SK-N-SH (cell line): Measurements from ENCODE around the gene SACM1L. TPM values are rescaled to one million over a fixed set of nuclear protein-coding genes. Genes with fewer than 3 reads are reported as not detected.

ENCODE experiments used
- CTCF ChIA-PET: fragments of 300-600, 350-600 bp; formaldehyde crosslinking; extraction: SDS; loops from one replicate; lab custom pipeline; 2021; lab: Yijun Ruan, JAX
- POLR2A ChIA-PET: fragments of 350-600 bp; sonication (Branson Sonifier 250); formaldehyde crosslinking; extraction: SDS; loops from one replicate; lab custom pipeline; 2020; ENCODE audit warnings: antibody characterized with exemption, inconsistent platforms; lab: Yijun Ruan, JAX
- DNase-seq: peaks from one replicate; pipeline ENCODE4 v3.0.0; 2012
- H2AFZ ChIP-seq: fragments of 200-600 bp; sonication (generic); 2 replicates; pipeline ENCODE4 v1.8.1; 2016; ENCODE audit warnings: antibody characterized with exemption, mild to moderate bottlenecking, low read depth
- H3F3A ChIP-seq: fragments of 200-600 bp; sonication (generic); replicated peaks from 2 replicates; pipeline ENCODE3; 2016; ENCODE audit warnings: antibody characterized with exemption, mild to moderate bottlenecking; ENCODE audit not compliant: insufficient read depth
- H3K27ac ChIP-seq, 2 experiments: fragments of 200-500 bp in 1 of 2; fragments of 200-600 bp in 1 of 2; sonication (Bioruptor generic) in 1 of 2; sonication (generic), shearing (Covaris generic) in 1 of 2; 2 replicates each; pipeline versions ENCODE4 v1.5.1 to v1.6.1; 2014 to 2016; ENCODE audit warnings: low read depth in 2 of 2, inconsistent platforms in 1 of 2, low read length in 1 of 2, mild to moderate bottlenecking in 1 of 2, mixed read lengths in 1 of 2
- H3K27me3 ChIP-seq: fragments of 200-600 bp; sonication (generic), shearing (Covaris generic); 2 replicates; pipeline ENCODE4 v1.6.1; 2016; ENCODE audit warnings: mixed run types; ENCODE audit not compliant: insufficient read depth
- H3K36me3 ChIP-seq, 2 experiments: fragments of 200-500 bp in 1 of 2; fragments of 200-600 bp in 1 of 2; sonication (Bioruptor generic) in 1 of 2; sonication (generic) in 1 of 2; replicated peaks in 1 of 2; 2 replicates each; pipeline versions ENCODE3 to v1.5.1; 2014 to 2016; ENCODE audit warnings: low read length in 1 of 2, mild to moderate bottlenecking in 1 of 2; ENCODE audit not compliant: insufficient read depth in 2 of 2, control insufficient read depth in 1 of 2
- H3K4me1 ChIP-seq, 2 experiments: fragments of 200-500 bp in 1 of 2; fragments of 200-600 bp in 1 of 2; sonication (Bioruptor generic) in 1 of 2; sonication (generic), shearing (Covaris generic) in 1 of 2; 2 replicates each; pipeline versions ENCODE4 v1.5.1 to v1.6.1; 2014 to 2016; ENCODE audit warnings: low read depth in 1 of 2, low read length in 1 of 2, mixed run types in 1 of 2; ENCODE audit not compliant: insufficient read depth in 2 of 2, control insufficient read depth in 1 of 2
- H3K4me2 ChIP-seq: fragments of 200-600 bp; sonication (generic), shearing (Covaris generic); 2 replicates; pipeline ENCODE4 v1.6.1; 2017; ENCODE audit warnings: mixed run types
- H3K4me3 ChIP-seq, 2 experiments: fragments of 200-500 bp in 1 of 2; fragments of 200-600 bp in 1 of 2; sonication (Bioruptor generic) in 1 of 2; sonication (generic), shearing (Covaris generic) in 1 of 2; 2 replicates each; pipeline versions ENCODE4 v1.5.1 to v1.8.1; 2014 to 2016; ENCODE audit warnings: low read depth in 2 of 2, inconsistent platforms in 1 of 2, low read length in 1 of 2, mild to moderate bottlenecking in 1 of 2, mixed read lengths in 1 of 2, moderate library complexity in 1 of 2
- H3K79me2 ChIP-seq: fragments of 200-600 bp; sonication (generic); 2 replicates; pipeline ENCODE4 v1.8.1; 2017; ENCODE audit warnings: mild to moderate bottlenecking; ENCODE audit not compliant: insufficient read depth
- H3K9ac ChIP-seq: fragments of 200-600 bp; sonication (generic); 2 replicates; pipeline ENCODE4 v1.6.1; 2017; ENCODE audit warnings: mixed run types
- H3K9me2 ChIP-seq: fragments of 200-600 bp; sonication (generic); 2 replicates; pipeline ENCODE4 v1.6.1; 2017; ENCODE audit warnings: mixed run types
- H3K9me3 ChIP-seq: fragments of 200-600 bp; sonication (generic); 2 replicates; pipeline ENCODE4 v1.6.1; 2017; ENCODE audit warnings: mixed run types, mild to moderate bottlenecking, moderate library complexity
- H4K20me1 ChIP-seq: fragments of 200-600 bp; sonication (generic); 2 replicates; pipeline ENCODE4 v1.6.1; 2017; ENCODE audit warnings: mild to moderate bottlenecking, mixed run types; ENCODE audit not compliant: insufficient read depth
- ELF1 ChIP-seq: IDR thresholded peaks from 2 replicates; pipeline ENCODE4 v1.4.0; 2012
- EP300 ChIP-seq, 2 experiments: IDR thresholded peaks; 2 replicates each; pipeline versions ENCODE4 v1.4.0 to v1.6.1; 2012; ENCODE audit warnings: borderline replicate concordance in 1 of 2, low read depth in 1 of 2, low read length in 1 of 2
- FOXM1 ChIP-seq: IDR thresholded peaks from 2 replicates; pipeline ENCODE4 v1.4.0; 2012; ENCODE audit warnings: low read depth, mild to moderate bottlenecking
- GABPA ChIP-seq: IDR thresholded peaks from 2 replicates; pipeline ENCODE4 v1.4.0; 2012; ENCODE audit warnings: low read depth, mild to moderate bottlenecking
- NRF1 ChIP-seq: IDR thresholded peaks from 2 replicates; pipeline ENCODE4 v1.6.1; 2012; ENCODE audit warnings: low read depth, mild to moderate bottlenecking, low read length
- POLR2AphosphoS5 ChIP-seq: IDR thresholded peaks from 2 replicates; pipeline ENCODE4 v1.6.1; 2012; ENCODE audit warnings: low read depth, low read length
- SIN3A ChIP-seq: IDR thresholded peaks from 2 replicates; pipeline ENCODE4 v1.6.1; 2012; ENCODE audit warnings: low read depth, mild to moderate bottlenecking, low read length, moderate library complexity, borderline replicate concordance
- TCF12 ChIP-seq: IDR thresholded peaks from 2 replicates; pipeline ENCODE4 v1.4.0; 2012
- WGBS: methylation state at CpG from one replicate; pipeline ENCODE4 v1.1.6; 2017; ENCODE audit warnings: low lambda C conversion rate; 5-methylcytosine and 5-hydroxymethylcytosine counted together
- polyA plus RNA-seq, 3 experiments: library from polyadenylated mRNA; depleted of rRNA; stranded (reverse); fragments of >200 nt; gene quantifications; 2 replicates each; pipeline ENCODE4 v1.2.3, GENCODE V29; 2012
- TF ChIP-seq, protein P1 (sequence below): IDR thresholded peaks from 2 replicates; pipeline ENCODE4 v1.4.0; 2012; ENCODE audit warnings: low read depth, borderline replicate concordance
- TF ChIP-seq, protein P2 (sequence below): IDR thresholded peaks from 2 replicates; pipeline ENCODE4 v1.6.1; 2012; ENCODE audit warnings: mild to moderate bottlenecking, low read depth, low read length, moderate library complexity
- TF ChIP-seq, protein P3 (sequence below): IDR thresholded peaks from 2 replicates; pipeline ENCODE4; 2012

Gene SACM1L
- polyA plus RNA-seq, 1 of the 3 experiments (the other 2 are of a cell fraction) = 11.2 TPM

DNA sequence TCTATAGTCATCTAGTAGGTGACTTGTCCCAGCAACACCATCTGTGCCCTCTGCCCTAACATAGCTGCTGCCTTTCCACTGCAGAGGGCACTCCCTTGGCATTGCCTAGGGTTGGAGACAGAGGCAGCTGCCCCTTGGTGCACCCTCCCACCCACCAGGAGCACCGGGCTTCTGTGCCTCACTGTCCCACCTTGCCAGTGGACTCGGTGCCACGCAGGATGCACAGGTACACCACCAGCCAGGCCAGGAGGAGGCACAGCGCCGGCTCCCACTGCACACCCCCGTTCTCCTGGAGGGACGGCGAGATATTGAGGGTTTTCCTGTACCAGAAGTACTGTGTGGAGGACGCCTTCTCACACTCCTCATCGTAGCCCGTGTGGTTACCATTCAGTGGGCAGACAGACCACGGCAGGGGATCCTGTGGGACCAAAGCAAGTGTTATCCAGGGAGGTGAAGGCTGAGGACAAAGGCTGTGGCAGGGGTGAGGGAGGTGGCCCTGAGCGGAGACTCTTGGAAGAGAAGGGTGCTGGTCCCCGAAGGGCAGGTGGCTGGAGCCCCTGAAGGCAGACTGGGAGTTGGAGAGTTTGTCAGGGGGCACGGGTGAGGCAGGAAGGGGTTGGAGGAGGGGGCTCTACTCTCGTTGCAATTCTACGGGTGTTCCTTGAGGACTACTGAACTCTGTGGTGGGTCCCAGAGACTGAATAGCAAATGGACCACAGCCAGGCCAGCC is 86.5 kb downstream of the SACM1L start (continued):
- TF ChIP-seq, protein P1, sequence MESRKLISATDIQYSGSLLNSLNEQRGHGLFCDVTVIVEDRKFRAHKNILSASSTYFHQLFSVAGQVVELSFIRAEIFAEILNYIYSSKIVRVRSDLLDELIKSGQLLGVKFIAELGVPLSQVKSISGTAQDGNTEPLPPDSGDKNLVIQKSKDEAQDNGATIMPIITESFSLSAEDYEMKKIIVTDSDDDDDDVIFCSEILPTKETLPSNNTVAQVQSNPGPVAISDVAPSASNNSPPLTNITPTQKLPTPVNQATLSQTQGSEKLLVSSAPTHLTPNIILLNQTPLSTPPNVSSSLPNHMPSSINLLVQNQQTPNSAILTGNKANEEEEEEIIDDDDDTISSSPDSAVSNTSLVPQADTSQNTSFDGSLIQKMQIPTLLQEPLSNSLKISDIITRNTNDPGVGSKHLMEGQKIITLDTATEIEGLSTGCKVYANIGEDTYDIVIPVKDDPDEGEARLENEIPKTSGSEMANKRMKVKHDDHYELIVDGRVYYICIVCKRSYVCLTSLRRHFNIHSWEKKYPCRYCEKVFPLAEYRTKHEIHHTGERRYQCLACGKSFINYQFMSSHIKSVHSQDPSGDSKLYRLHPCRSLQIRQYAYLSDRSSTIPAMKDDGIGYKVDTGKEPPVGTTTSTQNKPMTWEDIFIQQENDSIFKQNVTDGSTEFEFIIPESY = no peak
- TF ChIP-seq EP300 (IDR thresholded peaks at IDR 0.05; ENCODE audit: borderline replicate concordance in 1 of 2, low read depth in 1 of 2, low read length in 1 of 2) (no peak), NRF1 (no peak), GABPA (no peak), FOXM1 (no peak)
- TF ChIP-seq, protein P2, sequence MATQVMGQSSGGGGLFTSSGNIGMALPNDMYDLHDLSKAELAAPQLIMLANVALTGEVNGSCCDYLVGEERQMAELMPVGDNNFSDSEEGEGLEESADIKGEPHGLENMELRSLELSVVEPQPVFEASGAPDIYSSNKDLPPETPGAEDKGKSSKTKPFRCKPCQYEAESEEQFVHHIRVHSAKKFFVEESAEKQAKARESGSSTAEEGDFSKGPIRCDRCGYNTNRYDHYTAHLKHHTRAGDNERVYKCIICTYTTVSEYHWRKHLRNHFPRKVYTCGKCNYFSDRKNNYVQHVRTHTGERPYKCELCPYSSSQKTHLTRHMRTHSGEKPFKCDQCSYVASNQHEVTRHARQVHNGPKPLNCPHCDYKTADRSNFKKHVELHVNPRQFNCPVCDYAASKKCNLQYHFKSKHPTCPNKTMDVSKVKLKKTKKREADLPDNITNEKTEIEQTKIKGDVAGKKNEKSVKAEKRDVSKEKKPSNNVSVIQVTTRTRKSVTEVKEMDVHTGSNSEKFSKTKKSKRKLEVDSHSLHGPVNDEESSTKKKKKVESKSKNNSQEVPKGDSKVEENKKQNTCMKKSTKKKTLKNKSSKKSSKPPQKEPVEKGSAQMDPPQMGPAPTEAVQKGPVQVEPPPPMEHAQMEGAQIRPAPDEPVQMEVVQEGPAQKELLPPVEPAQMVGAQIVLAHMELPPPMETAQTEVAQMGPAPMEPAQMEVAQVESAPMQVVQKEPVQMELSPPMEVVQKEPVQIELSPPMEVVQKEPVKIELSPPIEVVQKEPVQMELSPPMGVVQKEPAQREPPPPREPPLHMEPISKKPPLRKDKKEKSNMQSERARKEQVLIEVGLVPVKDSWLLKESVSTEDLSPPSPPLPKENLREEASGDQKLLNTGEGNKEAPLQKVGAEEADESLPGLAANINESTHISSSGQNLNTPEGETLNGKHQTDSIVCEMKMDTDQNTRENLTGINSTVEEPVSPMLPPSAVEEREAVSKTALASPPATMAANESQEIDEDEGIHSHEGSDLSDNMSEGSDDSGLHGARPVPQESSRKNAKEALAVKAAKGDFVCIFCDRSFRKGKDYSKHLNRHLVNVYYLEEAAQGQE = no peak
- TF ChIP-seq, protein P3, sequence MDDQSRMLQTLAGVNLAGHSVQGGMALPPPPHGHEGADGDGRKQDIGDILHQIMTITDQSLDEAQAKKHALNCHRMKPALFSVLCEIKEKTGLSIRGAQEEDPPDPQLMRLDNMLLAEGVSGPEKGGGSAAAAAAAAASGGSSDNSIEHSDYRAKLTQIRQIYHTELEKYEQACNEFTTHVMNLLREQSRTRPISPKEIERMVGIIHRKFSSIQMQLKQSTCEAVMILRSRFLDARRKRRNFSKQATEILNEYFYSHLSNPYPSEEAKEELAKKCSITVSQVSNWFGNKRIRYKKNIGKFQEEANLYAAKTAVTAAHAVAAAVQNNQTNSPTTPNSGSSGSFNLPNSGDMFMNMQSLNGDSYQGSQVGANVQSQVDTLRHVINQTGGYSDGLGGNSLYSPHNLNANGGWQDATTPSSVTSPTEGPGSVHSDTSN = no peak

DNA sequence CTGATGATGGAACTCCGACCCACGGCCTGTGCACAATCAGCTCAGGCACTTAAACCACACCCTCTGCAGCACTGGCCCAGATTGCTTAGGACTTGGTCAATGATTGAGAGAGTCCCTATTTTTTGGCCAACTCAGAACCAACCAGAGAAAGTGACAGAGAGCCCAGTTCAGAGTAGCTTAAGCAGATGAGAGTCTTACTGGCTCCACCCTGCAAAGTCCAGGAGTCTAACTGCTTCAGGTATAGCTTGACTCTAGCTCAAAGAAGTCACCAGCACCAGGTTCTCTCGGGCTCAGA is 87.1 kb downstream of the SACM1L start:
- ChIA-PET CTCF (interaction anchor here (1.1 to 1.8 kb wide), 3 partner anchors 14 to 153 kb away, joined by 3 to 7 read pairs (median 5); no protein-coding TSS in a partner anchor), POLR2A (no interaction called here)
- Histone ChIP-seq H3K9me3 (no peaks in the 10 kb centered on the region), H3K4me1 (no peaks in the 10 kb centered on the region), H3K4me3 (no peak overlapping the region), H3K27ac (no peak overlapping the region), H3K9me2 (no peaks in the 10 kb centered on the region), H2AFZ (no peak overlapping the region), H3K27me3 (peaks cover 20% of the 10 kb centered on the region; the same call in 1 of the 2 replicates), H3F3A (no peaks in the 10 kb centered on the region), H3K79me2 (no peaks in the 10 kb centered on the region), H4K20me1 (no peaks in the 10 kb centered on the region), H3K9ac (no peak overlapping the region), H3K4me2 (no peak overlapping the region), H3K36me3 (no peaks in the 10 kb centered on the region)
- WGBS = 52% methylated on average over 3 of the region's 3 CpGs
- DNase-seq = no peak
- TF ChIP-seq TCF12 (no peak), SIN3A (no peak), ELF1 (no peak), POLR2AphosphoS5 (no peak)
- TF ChIP-seq, protein P2 = no peak
